CD4-positive, alpha-beta T cell treated with Interleukin-2 at 100 ng/mL for 4 hours (primary cell): Measurements from ENCODE around the gene SKIC8.
A peak's percentile ranks its signal among the peaks of the same experiment; 100 is the strongest.

Experiments used
- DNase-seq: peaks from one replicate; pipeline ENCODE4 v3.0.0-alpha.2; 2020; ENCODE audit warnings: low spot score

SKIC8 gene

DNA sequence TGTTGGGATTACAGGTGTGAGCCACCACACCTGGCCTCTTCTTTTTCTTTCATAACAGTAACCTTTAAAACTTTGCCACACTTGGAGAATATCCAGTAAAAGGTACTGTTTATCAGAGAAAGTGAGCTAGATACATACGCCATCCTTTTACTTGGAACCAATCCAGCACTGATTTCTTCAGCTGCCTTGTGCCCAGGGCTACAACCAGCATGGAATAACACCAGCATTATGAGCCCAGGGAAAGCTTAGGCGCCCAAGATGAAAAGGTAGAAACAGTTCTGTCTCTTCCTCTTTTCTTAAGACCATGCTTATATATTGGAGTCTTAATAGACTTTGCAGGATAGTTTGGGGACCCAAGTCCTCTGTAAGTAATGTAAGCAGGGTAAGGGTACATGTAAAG is 8.4 kb downstream of the SKIC8 start:
- DNase-seq, result no peak

DNA sequence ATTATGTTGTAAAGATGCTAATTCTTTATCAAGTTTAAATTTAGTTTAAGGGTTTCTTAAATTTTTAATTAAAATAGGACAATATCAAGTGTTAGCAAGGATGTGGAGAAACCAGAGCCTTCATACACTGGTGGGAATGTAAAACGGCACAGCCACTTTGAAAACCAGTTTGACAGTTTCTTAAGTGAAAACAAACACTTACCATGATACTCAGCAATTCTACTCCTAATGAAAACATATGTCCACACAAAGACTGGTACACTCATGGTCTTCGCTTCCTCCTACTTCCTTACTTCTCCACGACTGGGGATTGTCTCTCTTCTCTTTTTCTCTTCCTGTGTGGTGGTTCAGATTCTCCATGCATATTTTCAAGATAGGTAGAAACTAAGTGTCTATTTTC is 9.2 kb downstream of the SKIC8 start:
- no peak for DNase-seq

DNA sequence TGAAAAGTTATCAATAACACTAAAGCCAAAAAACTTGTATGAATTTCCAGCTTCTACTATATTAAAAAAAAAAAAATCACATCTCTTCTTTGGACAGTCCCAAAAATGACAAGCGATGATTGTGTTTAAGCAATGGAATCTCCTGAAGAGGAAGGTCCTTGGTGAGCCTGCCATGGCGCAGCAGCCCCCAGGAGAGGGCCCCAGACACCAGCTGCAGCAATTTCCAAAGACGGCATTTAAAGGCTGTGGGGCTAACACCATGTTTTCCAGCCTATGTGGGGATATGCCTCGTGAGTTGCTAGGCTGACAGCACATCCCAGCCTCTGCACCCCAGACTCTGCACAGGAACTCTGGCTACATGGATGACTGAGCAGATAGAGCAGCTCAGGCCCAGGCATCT is 14.7 kb downstream of the SKIC8 start:
- no peak for DNase-seq

GRCh38 chr15:78282324-78282723 is 17.1 kb downstream of the SKIC8 start:
- no peak for DNase-seq

GRCh38 chr15:78280319-78281072 is 18.9 kb downstream of the SKIC8 start:
- DNase-seq, result no peak

GRCh38 chr15:78276064-78276943 is 23.1 kb downstream of the SKIC8 start:
- DNase-seq, result no peak

DNA sequence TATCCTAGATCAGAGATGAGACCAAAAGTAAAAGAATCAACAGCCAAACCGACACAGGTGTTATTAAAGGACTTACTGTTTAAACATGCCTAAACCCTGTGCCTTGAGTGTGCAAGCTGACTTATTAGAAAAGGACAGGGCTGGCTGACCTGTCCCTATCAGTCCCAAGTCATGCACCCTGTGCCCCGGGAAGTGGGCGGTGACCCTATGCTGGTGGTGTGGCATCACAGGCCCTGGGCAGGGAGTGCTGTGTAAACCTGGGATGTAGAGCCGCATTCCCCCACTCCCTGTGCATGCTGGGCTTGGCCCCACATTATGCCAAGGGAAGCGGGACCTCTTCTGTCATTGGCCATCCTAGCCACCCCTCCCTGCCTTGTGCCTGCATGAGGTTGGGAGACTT is 24.4 kb downstream of the SKIC8 start:
- no peak for DNase-seq

DNA sequence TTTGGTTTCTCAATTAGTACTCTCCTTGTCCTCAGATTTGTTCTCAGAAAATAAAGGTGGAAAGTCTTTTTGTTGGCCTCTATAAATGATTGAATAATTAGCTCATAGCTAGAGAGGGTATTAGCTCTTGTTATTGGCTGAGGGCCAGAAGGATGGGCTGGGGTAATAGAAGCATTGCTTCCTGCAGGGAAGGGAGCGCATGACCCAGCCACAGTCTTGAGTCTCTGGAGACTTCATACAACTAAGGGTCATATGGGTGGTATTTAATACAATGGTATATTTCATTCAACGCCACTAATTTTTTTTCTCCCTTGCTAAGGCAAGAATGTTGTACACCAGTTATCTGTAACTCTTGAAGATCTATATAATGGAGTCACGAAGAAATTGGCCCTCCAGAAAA is 26.6 kb downstream of the SKIC8 start:
- no peak for DNase-seq

DNA sequence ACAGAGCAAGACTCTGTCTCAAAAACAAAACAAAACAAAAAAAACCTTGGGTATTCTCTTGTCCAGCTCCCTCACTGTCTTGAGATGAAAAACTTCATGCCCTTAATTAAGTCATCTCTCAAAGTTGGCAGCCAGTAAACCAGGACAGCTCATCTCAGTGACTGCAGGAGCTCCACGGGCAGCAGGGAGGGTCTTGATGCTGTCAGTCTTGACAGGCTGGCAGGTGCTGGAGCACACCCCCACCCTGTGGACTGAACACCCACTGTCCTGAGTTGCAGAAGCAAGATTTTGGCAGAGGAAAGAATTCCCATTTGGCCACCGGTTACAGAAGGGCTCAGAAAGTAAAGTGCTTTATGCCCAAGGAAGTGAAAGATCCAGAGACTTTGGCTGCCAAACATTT is 27.1 kb downstream of the SKIC8 start:
- DNase-seq, result no peak

- no peak for DNase-seq
Observed at GRCh38 chr15:78266806-78267205, 32.6 kb downstream of the SKIC8 start.

DNA sequence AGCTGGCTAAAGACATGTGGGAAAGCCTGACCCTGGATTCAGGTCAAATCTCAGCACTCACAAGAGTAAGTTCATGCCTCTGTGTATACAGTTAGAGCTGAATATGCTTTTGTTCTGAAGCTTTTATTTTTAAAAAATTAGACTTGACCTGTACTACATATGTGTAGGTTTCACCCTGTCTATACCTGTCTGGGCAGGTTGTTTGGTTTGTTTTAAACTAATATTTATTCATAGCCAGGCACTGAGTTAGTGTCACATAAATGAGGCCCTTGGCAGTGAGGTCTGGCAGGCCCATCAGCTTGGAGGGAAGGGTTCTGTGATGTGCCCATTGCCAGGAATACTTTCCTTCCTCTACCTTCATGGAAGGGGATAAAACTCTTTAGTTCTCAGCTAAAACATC is 33.2 kb downstream of the SKIC8 start:
- DNase-seq, result no peak

DNA sequence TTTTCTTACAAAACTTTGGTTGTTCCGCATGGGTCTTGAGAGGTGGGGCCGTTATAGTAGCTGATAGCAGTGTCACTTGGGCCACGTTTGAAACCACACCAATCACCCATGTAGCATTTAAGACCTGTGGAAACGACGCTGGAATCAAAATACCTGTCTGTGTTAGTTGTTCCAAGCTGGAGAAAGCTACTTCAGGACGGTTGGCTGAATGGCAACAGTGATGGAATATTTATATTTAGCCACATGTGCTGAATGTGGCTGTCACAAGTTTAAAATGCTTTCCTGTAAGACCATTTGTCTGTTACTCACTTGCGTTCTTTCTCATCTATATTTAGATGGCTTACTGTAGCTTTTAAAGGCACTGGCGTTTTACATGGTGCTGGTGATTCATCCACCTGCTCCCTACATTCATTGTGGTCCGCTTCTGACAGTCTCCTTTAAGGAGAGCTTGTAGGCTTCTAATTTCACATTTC is 33.6 kb downstream of the SKIC8 start:
- no peak for DNase-seq

GRCh38 chr15:78265137-78265460 is 34.3 kb downstream of the SKIC8 start:
- DNase-seq, result no peak

DNA sequence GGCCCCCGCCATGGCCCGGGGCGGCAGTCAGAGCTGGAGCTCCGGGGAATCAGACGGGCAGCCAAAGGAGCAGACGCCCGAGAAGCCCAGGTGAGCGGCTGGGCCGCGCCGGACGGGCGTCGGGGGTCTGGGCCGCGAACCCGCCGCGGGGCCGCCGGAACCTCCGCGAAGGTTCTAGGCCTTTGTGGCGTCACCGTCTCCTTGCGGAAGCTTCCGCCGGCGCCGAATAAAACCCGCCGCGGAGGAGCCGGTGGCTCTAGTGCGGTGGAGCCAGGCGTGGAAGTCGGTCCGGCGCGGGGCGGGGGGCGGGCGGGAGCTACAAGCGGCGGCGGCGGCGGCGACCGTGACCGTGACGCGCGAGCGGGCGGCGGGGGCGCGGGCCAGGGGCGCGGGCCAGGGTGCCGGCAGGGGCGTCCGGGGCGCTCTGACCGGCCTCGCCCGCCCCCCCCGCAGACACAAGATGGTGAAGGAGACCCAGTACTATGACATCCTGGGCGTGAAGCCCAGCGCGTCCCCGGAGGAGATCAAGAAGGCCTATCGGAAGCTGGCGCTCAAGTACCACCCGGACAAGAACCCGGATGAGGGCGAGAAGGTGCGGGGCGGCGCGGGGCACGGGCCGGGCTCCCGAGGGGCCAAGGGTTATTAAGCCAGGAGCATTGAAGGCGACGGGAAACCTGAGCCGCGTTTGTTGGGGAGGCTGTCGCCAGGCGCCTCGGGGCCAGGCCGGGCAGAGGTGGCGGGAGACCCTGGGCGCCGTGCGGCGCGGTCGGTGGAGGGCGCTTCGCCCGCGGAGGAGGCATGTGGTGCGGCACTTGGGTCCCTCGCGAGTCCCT is 34.9 kb downstream of the SKIC8 start, which contains the start of gene DNAJA4:
DNAJA4 (plus strand) TSS at position 259 of the 833 bp plus-strand sequence; CDS start at position 461, 202 bp downstream.
- peak; percentile 52 for DNase-seq

GRCh38 chr15:78263907-78264303 is 35.5 kb downstream of the SKIC8 start:
- DNase-seq, result no peak

GRCh38 chr15:78263351-78263781 is 36.0 kb downstream of the SKIC8 start:
- no peak for DNase-seq

DNA sequence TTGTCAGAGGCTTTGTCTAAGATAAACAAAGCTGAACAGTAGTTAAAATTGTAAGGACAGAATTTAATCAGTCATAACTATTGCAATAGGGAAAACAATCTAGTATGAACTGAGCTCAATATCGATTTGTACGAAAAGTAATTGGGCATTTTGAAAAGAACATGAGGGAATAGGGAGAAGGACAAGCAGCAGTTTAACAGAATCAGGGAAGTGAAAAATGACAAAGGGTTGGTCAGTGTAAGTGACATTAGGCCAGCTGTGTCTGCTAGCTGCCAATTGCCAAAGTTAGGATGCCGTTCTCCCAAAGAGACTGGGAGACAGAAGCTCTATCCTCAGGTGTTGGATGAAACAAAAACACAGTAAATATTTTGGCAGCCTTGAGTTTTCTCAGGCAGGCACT is 38.3 kb downstream of the SKIC8 start:
- DNase-seq, result no peak

DNA sequence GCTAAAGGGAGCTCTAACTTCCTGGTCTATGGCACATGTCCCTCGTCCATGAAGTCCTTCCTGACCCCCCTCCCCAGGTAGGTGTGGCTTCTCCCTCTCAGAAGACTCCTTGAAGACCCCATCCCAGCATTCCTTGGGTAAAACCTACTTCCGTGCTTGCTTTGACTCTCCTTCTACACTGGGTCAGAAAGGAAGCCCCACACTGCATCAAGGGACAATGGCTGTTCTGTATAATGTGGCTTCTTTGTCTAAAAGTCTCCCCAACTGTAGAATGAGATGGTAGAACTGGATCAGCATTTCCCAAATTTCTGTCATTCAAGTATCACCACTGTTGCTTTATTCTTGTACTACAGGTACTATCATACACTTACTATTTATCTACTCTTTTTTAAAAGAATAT is 38.9 kb downstream of the SKIC8 start:
- DNase-seq, result no peak

DNA sequence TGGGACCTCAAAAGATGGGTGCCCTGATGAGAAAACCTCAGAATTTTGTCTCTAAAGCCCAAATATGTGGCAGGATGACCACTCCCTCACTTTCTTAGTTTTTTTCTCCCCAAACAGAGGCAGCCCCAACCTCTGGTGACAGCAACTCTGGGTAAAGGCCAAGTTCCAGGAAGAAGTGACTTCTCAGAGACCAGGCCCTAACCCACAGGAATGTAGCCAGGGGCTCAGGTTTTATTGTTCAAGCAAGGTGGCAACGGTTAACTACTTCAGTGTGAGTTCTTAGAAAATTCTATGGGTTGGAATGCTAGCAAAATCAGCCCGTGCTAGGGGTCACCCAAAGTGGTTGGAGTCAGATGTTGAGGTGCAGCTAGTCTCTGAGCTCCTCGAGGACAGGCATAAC is 40.2 kb downstream of the SKIC8 start:
- DNase-seq, result no peak

DNA sequence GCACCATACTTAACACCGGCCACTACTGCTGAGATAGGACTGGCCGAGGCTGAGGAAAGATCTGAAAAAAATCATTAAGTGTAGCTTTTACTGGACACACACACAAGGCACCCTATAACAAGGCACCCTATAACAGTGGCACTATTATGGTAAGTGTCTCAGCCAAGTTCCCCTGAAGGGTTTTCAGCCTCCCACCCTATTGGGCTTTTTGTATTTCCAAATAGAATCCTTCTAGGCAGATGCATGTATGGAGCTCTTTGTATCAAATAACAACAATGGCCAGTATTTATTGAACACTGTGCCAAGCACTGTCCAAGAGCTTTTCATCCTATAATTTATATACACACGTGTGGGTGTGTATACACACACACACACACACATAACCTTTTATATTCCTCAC is 41.7 kb downstream of the SKIC8 start:
- no peak for DNase-seq

GRCh38 chr15:78256044-78256437 is 43.4 kb downstream of the SKIC8 start:
- no peak for DNase-seq

DNA sequence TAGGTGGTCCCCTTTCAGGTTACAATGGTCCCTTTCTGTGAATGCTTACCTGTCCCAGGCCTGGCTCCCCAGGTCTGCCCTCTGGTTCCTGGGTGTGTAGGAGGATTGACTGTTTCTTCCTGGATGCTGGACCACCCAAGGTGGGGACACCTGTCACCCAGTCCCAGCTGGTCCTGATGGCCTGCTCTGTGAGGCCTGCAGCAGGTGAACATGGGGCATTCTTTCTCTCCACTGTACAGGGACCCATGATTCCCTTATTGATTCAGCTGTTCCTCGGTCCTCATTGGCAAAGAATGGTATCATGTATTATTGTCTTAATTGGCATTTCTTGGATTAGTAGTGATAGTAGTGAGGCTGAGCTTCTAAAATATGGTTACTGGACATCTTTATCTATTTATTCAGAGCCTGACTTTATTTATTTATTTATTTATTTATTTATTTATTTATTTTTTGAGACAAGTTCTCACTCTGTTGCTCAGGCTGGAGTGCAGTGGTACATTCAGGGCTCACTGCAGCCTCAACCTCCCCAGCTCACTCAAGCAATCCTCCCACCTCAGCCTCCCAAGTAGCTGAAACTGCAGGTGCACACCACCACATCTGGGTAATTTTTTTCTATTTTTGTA is 43.9 kb downstream of the SKIC8 start:
- DNase-seq, result no peak
